Heart left ventricle (tissue), 13 donors: ENCODE measurements around the gene CLMN.

ENCODE experiments used
- POLR2A ChIP-seq, 2 donors: fragments of 450-650 bp; IDR thresholded peaks; one replicate each; pipeline ENCODE4 v1.6.1; 2017; ENCODE audit warnings: antibody characterized with exemption in 2 of 2, mild to moderate bottlenecking in 2 of 2, moderate library complexity in 2 of 2
- TF ChIP-seq, protein P1 (sequence below), 12 donors: fragments of 200-600 bp; sonication (generic) in 4 of 12; IDR thresholded peaks; one replicate each; pipeline versions ENCODE4 v1.5.0 to v1.8.0; 2018 to 2022; ENCODE audit warnings: antibody characterized with exemption in 12 of 12, mild to moderate bottlenecking in 5 of 12
- donor health status: ischemic (EF 13 %, LVEDD 7.1; RV severe dilation, severe dysfunction).
- donor health status: DM: no; HTN: yes; CAD: no.
- donor health status: DM: no; HTN: no; CAD: no.
- donor health status: ischemic (EF 25% LVEDD 6.9; RV normal size, moderate dysfunction).
- donor health status: ischemic (EF 25% LVEDD 5.7; RV mildly dilated, moderate dysfunction).
- donor health status: ischemic (EF 35%, LVEDD 5.7; RV mildly dilated, moderate dysfunction).
- donor health status: nonischemic (EF 11% LVEDD 7.7; RV severe dilation, severe dysfunction).
- donor health status: DM: yes; HTN: yes; CAD: no.
- donor health status: PGD.
- donor health status: ischemic (EF 29% LVEDD 5.4; RV normal size, mild dysfunction).
- donor health status: nonischemic (EF 23%, LVEDD 6.1; RV moderate dilation, normal function).

DNA sequence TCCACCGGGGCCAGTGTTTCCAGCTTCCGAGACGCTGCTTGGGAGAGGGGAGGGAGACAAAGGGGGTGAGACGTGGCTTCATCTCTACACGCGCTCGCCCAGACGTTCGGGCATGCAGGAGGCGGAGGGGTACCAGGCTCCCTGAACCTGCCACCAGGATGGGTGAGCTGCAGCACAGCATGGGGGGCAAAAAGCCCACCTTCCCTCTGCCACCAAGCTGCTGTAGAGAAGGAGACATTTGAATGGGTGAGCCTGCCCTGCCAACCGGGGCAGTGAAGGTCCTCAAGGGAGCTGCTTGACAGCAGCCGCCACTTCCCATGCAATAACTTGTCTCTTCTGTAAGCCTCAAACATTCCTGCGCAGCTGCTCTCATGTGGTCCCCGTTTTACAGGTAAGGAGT, 83.9 kb downstream of the CLMN start:
- TF ChIP-seq, protein P1, sequence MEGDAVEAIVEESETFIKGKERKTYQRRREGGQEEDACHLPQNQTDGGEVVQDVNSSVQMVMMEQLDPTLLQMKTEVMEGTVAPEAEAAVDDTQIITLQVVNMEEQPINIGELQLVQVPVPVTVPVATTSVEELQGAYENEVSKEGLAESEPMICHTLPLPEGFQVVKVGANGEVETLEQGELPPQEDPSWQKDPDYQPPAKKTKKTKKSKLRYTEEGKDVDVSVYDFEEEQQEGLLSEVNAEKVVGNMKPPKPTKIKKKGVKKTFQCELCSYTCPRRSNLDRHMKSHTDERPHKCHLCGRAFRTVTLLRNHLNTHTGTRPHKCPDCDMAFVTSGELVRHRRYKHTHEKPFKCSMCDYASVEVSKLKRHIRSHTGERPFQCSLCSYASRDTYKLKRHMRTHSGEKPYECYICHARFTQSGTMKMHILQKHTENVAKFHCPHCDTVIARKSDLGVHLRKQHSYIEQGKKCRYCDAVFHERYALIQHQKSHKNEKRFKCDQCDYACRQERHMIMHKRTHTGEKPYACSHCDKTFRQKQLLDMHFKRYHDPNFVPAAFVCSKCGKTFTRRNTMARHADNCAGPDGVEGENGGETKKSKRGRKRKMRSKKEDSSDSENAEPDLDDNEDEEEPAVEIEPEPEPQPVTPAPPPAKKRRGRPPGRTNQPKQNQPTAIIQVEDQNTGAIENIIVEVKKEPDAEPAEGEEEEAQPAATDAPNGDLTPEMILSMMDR (IDR thresholded peaks at IDR 0.05): no peak
- TF ChIP-seq POLR2A (IDR thresholded peaks at IDR 0.05): no peak
